Endodermal cell (in vitro differentiated cells): ENCODE results near the gene NR4A3. TPM values are rescaled to one million over a fixed set of nuclear protein-coding genes. Genes with fewer than 3 reads are reported as not detected.

Source experiments
- DNase-seq: peaks from one replicate; pipeline ENCODE4 v3.0.0-alpha.2; 2017
- H3K27ac ChIP-seq: 2 replicates; pipeline ENCODE4 v1.5.1; 2013; ENCODE audit warnings: mild to moderate bottlenecking, low read depth, low read length, moderate library complexity
- H3K27me3 ChIP-seq: 2 replicates; pipeline ENCODE4 v1.6.1; 2013; ENCODE audit warnings: mild to moderate bottlenecking, low read length, moderate library complexity; ENCODE audit not compliant: insufficient read depth, control insufficient read depth, poor library complexity, severe bottlenecking
- H3K36me3 ChIP-seq: 2 replicates; pipeline ENCODE4 v1.7.0; 2013; ENCODE audit warnings: mild to moderate bottlenecking, low read length, moderate library complexity; ENCODE audit not compliant: control insufficient read depth, insufficient read depth
- H3K4me1 ChIP-seq: one replicate; pipeline ENCODE4 v1.7.0; 2013; ENCODE audit warnings: low read length; ENCODE audit not compliant: control insufficient read depth, insufficient read depth
- H3K4me3 ChIP-seq: 2 replicates; pipeline ENCODE4 v1.5.1; 2013; ENCODE audit warnings: mild to moderate bottlenecking, low read length, moderate library complexity
- H3K9ac ChIP-seq: 2 replicates; pipeline ENCODE4 v1.6.1; 2013; ENCODE audit warnings: mild to moderate bottlenecking, low read length, moderate library complexity; ENCODE audit not compliant: poor library complexity, severe bottlenecking; ENCODE audit errors: extremely low read depth
- H3K9me3 ChIP-seq: 2 replicates; pipeline ENCODE4 v1.6.1; 2013; ENCODE audit warnings: mild to moderate bottlenecking, low read length, moderate library complexity; ENCODE audit not compliant: control insufficient read depth
- H3K27ac Mint-ChIP-seq: 2 replicates; pipeline ENCODE4 v1.8.0; 2020; ENCODE audit warnings: mixed read lengths
- H3K27me3 Mint-ChIP-seq: 2 replicates; pipeline ENCODE4 v1.8.0; 2021; ENCODE audit warnings: mild to moderate bottlenecking, mixed read lengths; ENCODE audit not compliant: insufficient read depth
- H3K36me3 Mint-ChIP-seq: 2 replicates; pipeline ENCODE4 v1.8.0; 2020; ENCODE audit warnings: low read depth, mixed read lengths
- H3K4me1 Mint-ChIP-seq: 2 replicates; pipeline ENCODE4 v1.8.0; 2020; ENCODE audit warnings: mixed read lengths
- H3K4me3 Mint-ChIP-seq: 2 replicates; pipeline ENCODE4 v1.8.0; 2020; ENCODE audit warnings: mild to moderate bottlenecking, moderate library complexity, mixed read lengths
- H3K9me3 Mint-ChIP-seq: 2 replicates; pipeline ENCODE4 v1.8.0; 2020; ENCODE audit warnings: mild to moderate bottlenecking, mixed read lengths
- WGBS, 2 experiments: methylation state at CpG; one replicate each; pipeline versions ENCODE4 v1.1.5 to v1.1.7; 2013; ENCODE audit warnings: missing lambda C conversion rate in 2 of 2, mixed read lengths in 1 of 2; ENCODE audit not compliant: insufficient coverage in 1 of 2, insufficient read length in 1 of 2; 5-methylcytosine and 5-hydroxymethylcytosine counted together
- total RNA-seq, 2 donors: library from RNA; stranded (reverse); fragmentation: NEBNext Ultra II Directional in 1 of 2; extraction: Animal tissue kit (Norgen Biotek cat#: 25700) in 1 of 2; gene quantifications; 2 replicates in 1 of 2; 3 replicates in 1 of 2; pipeline ENCODE4 v1.2.1, GENCODE V29; 2021
- TF ChIP-seq, protein P1 (sequence below): fragments of 200-600 bp; sonication (generic); conservative IDR thresholded peaks from 2 replicates; pipeline ENCODE4 v1.5.0; 2021; ENCODE audit warnings: antibody characterized with exemption, mild to moderate bottlenecking

NR4A3 gene
- total RNA-seq, 2 donors from 2014 or later = 0.37 to 0.75 TPM

DNA sequence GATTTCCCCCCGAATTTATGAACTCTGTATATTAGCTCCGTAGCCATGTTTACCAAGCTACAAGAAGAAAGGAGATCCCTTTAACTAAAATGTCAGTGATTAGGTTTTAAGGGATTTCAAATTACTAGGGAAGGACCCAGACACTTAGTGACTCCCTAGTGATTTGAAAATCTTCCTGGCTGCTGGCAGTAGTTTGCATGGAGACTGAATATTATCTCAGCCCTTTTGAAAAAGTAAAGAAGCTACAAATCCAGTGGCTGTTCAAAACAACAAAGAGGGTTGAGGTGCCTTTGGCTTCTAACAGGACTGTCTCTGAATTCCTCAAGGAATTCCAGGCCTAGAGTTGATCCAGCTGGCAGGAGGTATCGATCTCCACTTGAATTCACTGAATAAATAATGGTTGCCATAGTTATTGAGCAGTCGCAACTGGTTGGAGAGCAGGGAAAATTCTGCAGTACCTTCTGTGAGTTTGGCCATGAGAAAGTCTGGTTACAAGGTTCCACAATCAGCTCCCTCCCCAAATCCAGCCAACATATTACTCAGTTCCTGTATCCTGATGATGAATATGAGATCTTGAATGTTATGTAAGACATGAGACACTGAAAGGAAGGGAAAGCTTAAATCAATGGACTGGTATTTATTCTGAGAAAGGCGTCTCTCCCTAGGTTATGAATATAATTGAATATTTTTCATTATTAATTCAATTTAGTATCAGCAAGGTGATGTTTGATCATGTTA is 37.7 kb downstream of the NR4A3 start:
- peak; percentile 53 for DNase-seq
- Mint-ChIP-seq H3K27ac (peak overlapping the region; percentile 36), H3K4me3 (no peak overlapping the region), H3K36me3 (no peaks in the 10 kb centered on the region), H3K27me3 (no peaks in the 10 kb centered on the region), H3K4me1 (peaks cover 27% of the 10 kb centered on the region), H3K9me3 (peaks cover 2% of the 10 kb centered on the region)
- no peaks in the 10 kb centered on the region for H3K9me3 ChIP-seq
- H3K27me3 ChIP-seq = no peaks in the 10 kb centered on the region
- peak overlapping the region; percentile 38 for H3K9ac ChIP-seq
- TF ChIP-seq, protein P1, sequence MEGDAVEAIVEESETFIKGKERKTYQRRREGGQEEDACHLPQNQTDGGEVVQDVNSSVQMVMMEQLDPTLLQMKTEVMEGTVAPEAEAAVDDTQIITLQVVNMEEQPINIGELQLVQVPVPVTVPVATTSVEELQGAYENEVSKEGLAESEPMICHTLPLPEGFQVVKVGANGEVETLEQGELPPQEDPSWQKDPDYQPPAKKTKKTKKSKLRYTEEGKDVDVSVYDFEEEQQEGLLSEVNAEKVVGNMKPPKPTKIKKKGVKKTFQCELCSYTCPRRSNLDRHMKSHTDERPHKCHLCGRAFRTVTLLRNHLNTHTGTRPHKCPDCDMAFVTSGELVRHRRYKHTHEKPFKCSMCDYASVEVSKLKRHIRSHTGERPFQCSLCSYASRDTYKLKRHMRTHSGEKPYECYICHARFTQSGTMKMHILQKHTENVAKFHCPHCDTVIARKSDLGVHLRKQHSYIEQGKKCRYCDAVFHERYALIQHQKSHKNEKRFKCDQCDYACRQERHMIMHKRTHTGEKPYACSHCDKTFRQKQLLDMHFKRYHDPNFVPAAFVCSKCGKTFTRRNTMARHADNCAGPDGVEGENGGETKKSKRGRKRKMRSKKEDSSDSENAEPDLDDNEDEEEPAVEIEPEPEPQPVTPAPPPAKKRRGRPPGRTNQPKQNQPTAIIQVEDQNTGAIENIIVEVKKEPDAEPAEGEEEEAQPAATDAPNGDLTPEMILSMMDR = no peak
- H3K36me3 ChIP-seq = no peaks in the 10 kb centered on the region
- H3K4me3 ChIP-seq = no peak overlapping the region
- H3K4me1 ChIP-seq = peaks cover 3% of the 10 kb centered on the region
- H3K27ac ChIP-seq = peak overlapping the region; percentile 62
- 53 to 75% methylated on average over 3 to 4 of the region's 5 CpGs for WGBS, 2 experiments

GRCh38 chr9:99860266-99860665 is 38.6 kb downstream of the NR4A3 start:
- Mint-ChIP-seq H3K27ac (no peak overlapping the region), H3K36me3 (no peaks in the 10 kb centered on the region), H3K4me1 (peaks cover 27% of the 10 kb centered on the region)

DNA sequence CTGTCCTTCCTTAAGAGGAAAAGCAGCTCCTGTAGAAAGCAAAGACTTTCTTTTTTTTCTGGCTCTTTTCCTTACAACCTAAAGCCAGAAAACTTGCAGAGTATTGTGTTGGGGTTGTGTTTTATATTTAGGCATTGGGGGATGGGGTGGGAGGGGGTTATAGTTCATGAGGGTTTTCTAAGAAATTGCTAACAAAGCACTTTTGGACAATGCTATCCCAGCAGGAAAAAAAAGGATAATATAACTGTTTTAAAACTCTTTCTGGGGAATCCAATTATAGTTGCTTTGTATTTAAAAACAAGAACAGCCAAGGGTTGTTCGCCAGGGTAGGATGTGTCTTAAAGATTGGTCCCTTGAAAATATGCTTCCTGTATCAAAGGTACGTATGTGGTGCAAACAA is 42.3 kb downstream of the NR4A3 start:
- WGBS, 2 experiments = 93 to 100% methylated on average over 1 to 2 of the region's 2 CpGs
- no peak overlapping the region for H3K27ac Mint-ChIP-seq

More at GRCh38 chr9:99860266-99860665, 38.6 kb downstream of the NR4A3 start:
- no peak overlapping the region for H3K27ac ChIP-seq
- DNase-seq = no peak
- Mint-ChIP-seq H3K4me3 (no peak overlapping the region), H3K9me3 (no peaks in the 10 kb centered on the region), H3K27me3 (no peaks in the 10 kb centered on the region)
- no peaks in the 10 kb centered on the region for H3K9me3 ChIP-seq
- H3K4me3 ChIP-seq = no peak overlapping the region
- no peaks in the 10 kb centered on the region for H3K36me3 ChIP-seq
- H3K27me3 ChIP-seq = no peaks in the 10 kb centered on the region
- H3K4me1 ChIP-seq = peaks cover 3% of the 10 kb centered on the region
- TF ChIP-seq, protein P1 = no peak
- H3K9ac ChIP-seq = no peak overlapping the region
- WGBS, 2 experiments = 43 to 89% methylated on average over 1 of the region's 1 CpG

More for the DNA sequence above, 42.3 kb downstream of the NR4A3 start:
- Mint-ChIP-seq H3K36me3 (no peaks in the 10 kb centered on the region), H3K27me3 (no peaks in the 10 kb centered on the region), H3K4me3 (no peak overlapping the region), H3K9me3 (no peaks in the 10 kb centered on the region), H3K4me1 (peaks cover 21% of the 10 kb centered on the region)
- H3K4me1 ChIP-seq = no peaks in the 10 kb centered on the region
- no peaks in the 10 kb centered on the region for H3K36me3 ChIP-seq
- H3K27ac ChIP-seq = no peak overlapping the region
- H3K27me3 ChIP-seq = no peaks in the 10 kb centered on the region
- no peak for DNase-seq
- TF ChIP-seq, protein P1 = no peak
- H3K4me3 ChIP-seq = no peak overlapping the region
- no peak overlapping the region for H3K9ac ChIP-seq
- no peaks in the 10 kb centered on the region for H3K9me3 ChIP-seq
